ENCODE data around the gene FGF22. TPM values are rescaled to one million over a fixed set of nuclear protein-coding genes. Genes with fewer than 3 reads are reported as not detected.
"Not testable (repeated sequence)": the region's sequence is repeated elsewhere in the genome, so short reads cannot be mapped to it uniquely, and the experiment has no call there.

The FGF22 gene
- total RNA-seq, 2 donors from 2014 or later, result not detected

- TF ChIP-seq, protein P1, sequence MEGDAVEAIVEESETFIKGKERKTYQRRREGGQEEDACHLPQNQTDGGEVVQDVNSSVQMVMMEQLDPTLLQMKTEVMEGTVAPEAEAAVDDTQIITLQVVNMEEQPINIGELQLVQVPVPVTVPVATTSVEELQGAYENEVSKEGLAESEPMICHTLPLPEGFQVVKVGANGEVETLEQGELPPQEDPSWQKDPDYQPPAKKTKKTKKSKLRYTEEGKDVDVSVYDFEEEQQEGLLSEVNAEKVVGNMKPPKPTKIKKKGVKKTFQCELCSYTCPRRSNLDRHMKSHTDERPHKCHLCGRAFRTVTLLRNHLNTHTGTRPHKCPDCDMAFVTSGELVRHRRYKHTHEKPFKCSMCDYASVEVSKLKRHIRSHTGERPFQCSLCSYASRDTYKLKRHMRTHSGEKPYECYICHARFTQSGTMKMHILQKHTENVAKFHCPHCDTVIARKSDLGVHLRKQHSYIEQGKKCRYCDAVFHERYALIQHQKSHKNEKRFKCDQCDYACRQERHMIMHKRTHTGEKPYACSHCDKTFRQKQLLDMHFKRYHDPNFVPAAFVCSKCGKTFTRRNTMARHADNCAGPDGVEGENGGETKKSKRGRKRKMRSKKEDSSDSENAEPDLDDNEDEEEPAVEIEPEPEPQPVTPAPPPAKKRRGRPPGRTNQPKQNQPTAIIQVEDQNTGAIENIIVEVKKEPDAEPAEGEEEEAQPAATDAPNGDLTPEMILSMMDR (IDR thresholded peaks at IDR 0.05), result no peak
- DNase-seq, result no peak
- no peaks in the 10 kb centered on the region for H3K4me1 ChIP-seq
- H3K9me3 ChIP-seq, result no peaks in the 10 kb centered on the region
- H3K27me3 ChIP-seq, result peaks cover 4% of the 10 kb centered on the region
- peaks cover 5% of the 10 kb centered on the region for H3K36me3 ChIP-seq
- no peak overlapping the region for H3K9ac ChIP-seq (ENCODE audit: low read depth in 2 of 2, low read length in 2 of 2)
- no peak overlapping the region for H3K27ac ChIP-seq
- intact Hi-C loops (cut with DNase I), result no loop called here
- H3K4me3 ChIP-seq, result no peak overlapping the region
Measured at GRCh38 chr19:618247-618619, 21.4 kb upstream of the FGF22 start.

DNA sequence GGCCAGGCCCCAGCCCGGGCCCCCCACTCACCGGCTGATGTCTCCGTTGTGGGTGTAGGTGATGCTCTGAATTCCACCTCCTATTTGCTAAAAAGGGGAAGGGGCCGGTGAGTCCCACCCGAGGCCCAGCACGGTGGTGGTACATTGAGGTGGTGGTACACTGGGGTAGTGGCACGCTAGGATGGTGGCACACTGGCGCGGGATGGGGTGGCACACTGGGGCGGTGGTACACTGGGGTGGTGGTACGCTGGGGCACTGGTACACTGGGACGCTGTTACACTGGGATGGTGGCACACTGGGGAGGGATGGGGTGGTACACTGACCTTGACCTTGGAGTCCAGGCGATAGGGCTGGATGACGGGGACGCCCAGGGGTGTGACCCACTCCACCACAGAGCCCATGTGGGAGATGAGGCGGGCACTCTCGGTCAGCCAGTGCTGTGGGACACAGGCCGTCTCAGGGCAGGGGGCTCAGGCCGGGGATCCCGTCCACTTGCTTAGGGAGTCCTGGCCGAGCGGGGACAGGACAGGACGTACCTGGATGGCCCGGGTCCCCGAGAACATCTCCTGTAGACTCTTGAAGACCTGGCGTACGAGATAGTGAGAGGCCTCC, 20.9 kb upstream of the FGF22 start:
- DNase-seq, result no peak
- H3K27me3 ChIP-seq, result peaks cover 4% of the 10 kb centered on the region
- H3K27ac ChIP-seq, result no peak overlapping the region
- intact Hi-C loops (cut with DNase I), result no loop called here
- H3K4me1 ChIP-seq, result no peaks in the 10 kb centered on the region
- TF ChIP-seq, protein P1 (IDR thresholded peaks at IDR 0.05), result no peak
- H3K36me3 ChIP-seq, result peaks cover 5% of the 10 kb centered on the region
- H3K9me3 ChIP-seq, result no peaks in the 10 kb centered on the region
- H3K4me3 ChIP-seq, result no peak overlapping the region
- H3K9ac ChIP-seq (ENCODE audit: low read depth in 2 of 2, low read length in 2 of 2), result no peak overlapping the region

DNA sequence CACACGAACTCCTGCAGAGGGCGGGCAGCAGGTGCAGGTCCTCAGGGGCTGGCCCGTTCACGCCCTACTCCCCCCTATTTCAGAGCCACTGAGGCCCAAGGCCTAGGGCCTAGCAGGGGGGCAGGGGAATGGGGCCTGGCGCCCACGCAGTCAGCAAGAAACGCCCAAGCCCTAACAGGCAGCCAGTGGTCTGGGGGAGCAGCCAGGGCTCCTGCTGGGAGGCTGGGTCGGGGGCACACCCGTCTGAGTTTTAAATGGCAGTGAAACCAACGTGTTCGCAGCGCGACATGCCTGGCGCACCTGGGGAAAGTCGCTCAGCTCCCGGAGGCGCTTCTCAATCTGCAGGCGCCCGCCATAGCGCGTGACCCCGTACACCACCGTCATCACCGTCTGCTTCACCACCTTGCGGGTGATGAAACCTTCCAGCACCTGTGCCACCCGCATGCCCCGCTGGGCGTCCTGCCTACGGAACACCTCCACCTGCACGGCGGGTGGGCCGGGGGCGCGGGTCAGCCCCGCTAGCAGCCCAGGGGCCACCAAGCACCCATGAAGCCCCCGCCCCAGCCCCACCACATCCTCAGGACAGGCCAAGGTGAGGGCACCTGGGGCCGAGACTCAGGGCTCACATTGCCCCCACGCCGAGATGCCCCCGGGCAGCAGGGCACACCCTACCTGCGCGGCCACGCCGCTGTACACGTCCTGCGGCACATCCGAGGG, 20.2 kb upstream of the FGF22 start:
- H3K27me3 ChIP-seq, result peaks cover 4% of the 10 kb centered on the region
- no peaks in the 10 kb centered on the region for H3K4me1 ChIP-seq
- H3K36me3 ChIP-seq, result peaks cover 5% of the 10 kb centered on the region
- DNase-seq, result no peak
- H3K27ac ChIP-seq, result no peak overlapping the region
- H3K9me3 ChIP-seq, result no peaks in the 10 kb centered on the region
- intact Hi-C loops (cut with DNase I), result no loop called here
- H3K4me3 ChIP-seq, result no peak overlapping the region
- TF ChIP-seq, protein P1 (IDR thresholded peaks at IDR 0.05), result no peak
- no peak overlapping the region for H3K9ac ChIP-seq (ENCODE audit: low read depth in 2 of 2, low read length in 2 of 2)

- no peaks in the 10 kb centered on the region for H3K4me1 ChIP-seq
- intact Hi-C loops (cut with DNase I), result no loop called here
- H3K27me3 ChIP-seq, result peaks cover 4% of the 10 kb centered on the region
- H3K9ac ChIP-seq (ENCODE audit: low read depth in 2 of 2, low read length in 2 of 2), result no peak overlapping the region
- no peak overlapping the region for H3K4me3 ChIP-seq
- H3K36me3 ChIP-seq, result peaks cover 13% of the 10 kb centered on the region
- H3K9me3 ChIP-seq, result no peaks in the 10 kb centered on the region
- no peak for DNase-seq
- TF ChIP-seq, protein P1 (IDR thresholded peaks at IDR 0.05), result no peak
- H3K27ac ChIP-seq, result no peak overlapping the region
Measured at GRCh38 chr19:620166-620862, 19.4 kb upstream of the FGF22 start.

GRCh38 chr19:621191-621590, 18.5 kb upstream of the FGF22 start:
- intact Hi-C loops (cut with DNase I); DNase-seq; H3K27ac ChIP-seq; H3K9me3 ChIP-seq; H3K4me3 ChIP-seq; H3K9ac ChIP-seq (ENCODE audit: low read depth in 2 of 2, low read length in 2 of 2); H3K27me3 ChIP-seq; H3K4me1 ChIP-seq: not testable (repeated sequence)
- H3K36me3 ChIP-seq, result peaks cover 13% of the 10 kb centered on the region

DNA sequence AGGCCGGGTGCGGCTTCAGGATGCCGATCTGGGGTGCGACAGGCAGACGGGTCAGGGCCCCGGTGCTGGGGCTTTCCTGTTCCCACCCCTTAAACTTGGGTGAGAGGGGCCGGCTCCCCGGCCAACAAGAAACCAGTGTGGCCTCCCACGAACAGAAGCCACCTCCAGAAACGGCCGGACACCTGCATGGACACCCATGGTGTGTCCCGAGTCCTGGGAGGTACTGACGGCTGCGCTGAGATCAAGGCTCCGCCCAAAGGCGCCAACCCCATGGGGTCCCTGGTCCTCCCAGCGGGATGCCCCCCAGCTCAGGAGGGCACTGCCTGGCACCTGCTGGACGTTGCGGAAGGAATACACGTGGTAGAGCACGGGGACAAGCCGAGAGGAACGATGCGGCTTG, 17.9 kb upstream of the FGF22 start:
- intact Hi-C loops (cut with DNase I), result no loop called here
- Histone ChIP-seq H3K9ac (ENCODE audit: low read depth in 2 of 2, low read length in 2 of 2) (no peak overlapping the region), H3K4me3 (no peak overlapping the region), H3K9me3 (no peaks in the 10 kb centered on the region), H3K27me3 (no peaks in the 10 kb centered on the region), H3K27ac (no peak overlapping the region), H3K4me1 (no peaks in the 10 kb centered on the region), H3K36me3 (peaks cover 13% of the 10 kb centered on the region)
- no peak for DNase-seq
- TF ChIP-seq, protein P1 (IDR thresholded peaks at IDR 0.05), result no peak

Measured in colonic mucosa (tissue), 4 donors.